K562 (cell line): ENCODE results near the gene NDUFC2. TPM values are rescaled to one million over a fixed set of nuclear protein-coding genes. Genes with fewer than 3 reads are reported as not detected.

ENCODE experiments used
- ATAC-seq: fragments of 200-7000 bp; cut with Tn5 transposase; 3 replicates; pipeline ENCODE4 v1.9.1; 2020; ENCODE audit warnings: moderate library complexity
- BruUV-seq: library from RNA; stranded (reverse); fragments of 400-500 nt; replicated peaks from 2 replicates; lab custom pipeline; 2021; lab: Mats Ljungman, UMichigan
- CTCF ChIA-PET: fragments of 300-600 bp; formaldehyde crosslinking; extraction: SDS; loops from one replicate; lab custom pipeline; 2021; ENCODE audit warnings: low intra/inter-chr PET ratio; lab: Yijun Ruan, JAX
- POLR2A ChIA-PET: fragments of 300-600, 350-650 bp; sonication (Branson Sonifier 250); formaldehyde crosslinking; extraction: SDS; loops from one replicate; lab custom pipeline; 2021; ENCODE audit warnings: antibody characterized with exemption, inconsistent platforms; lab: Yijun Ruan, JAX
- DNase-seq, 4 experiments: peaks; one replicate each; pipeline versions ENCODE4 v3.0.0 to v3.0.0-alpha.2; 2011 to 2018; ENCODE audit warnings: low spot score in 3 of 4, mixed read lengths in 3 of 4; ENCODE audit errors: extremely low read depth in 1 of 4
- FAIRE-seq: peaks from 2 replicates; lab custom pipeline; 2011; peaks lifted over from hg19 to GRCh38; lab: Jason Lieb, UNC
- H2AFZ ChIP-seq: 2 replicates; pipeline ENCODE4 v1.6.0; 2011; ENCODE audit warnings: low read depth, low read length, control low read depth, inconsistent platforms
- H3K27ac ChIP-seq: fragments of 200-600 bp; 3 replicates; pipeline ENCODE4 v1.8.0; 2011; ENCODE audit warnings: low read depth, mild to moderate bottlenecking, control low read depth, inconsistent platforms, low read length, moderate library complexity, mixed read lengths; ENCODE audit errors: extremely low read depth
- H3K27me3 ChIP-seq, 2 experiments: fragments of 300-600 bp in 1 of 2; 2 replicates in 1 of 2; 3 replicates in 1 of 2; pipeline versions ENCODE4 v1.6.0 to v1.8.0; 2011; ENCODE audit warnings: inconsistent platforms in 2 of 2, low read length in 2 of 2, mild to moderate bottlenecking in 1 of 2, mixed read lengths in 1 of 2, moderate library complexity in 1 of 2; ENCODE audit not compliant: control insufficient read depth in 2 of 2, insufficient read depth in 2 of 2
- H3K36me3 ChIP-seq: fragments of 300-600 bp; 3 replicates; pipeline ENCODE4 v1.8.0; 2011; ENCODE audit warnings: mild to moderate bottlenecking, low read length, inconsistent platforms; ENCODE audit not compliant: control insufficient read depth, insufficient read depth
- H3K4me1 ChIP-seq, 2 experiments: fragments of 200-600 bp in 1 of 2; replicated peaks in 1 of 2; 2 replicates in 1 of 2; 3 replicates in 1 of 2; pipeline versions ENCODE4 v1.5.1 to v1.8.0; 2011; ENCODE audit warnings: inconsistent platforms in 2 of 2, low read length in 2 of 2, mild to moderate bottlenecking in 1 of 2, mixed read lengths in 1 of 2, moderate library complexity in 1 of 2; ENCODE audit not compliant: control insufficient read depth in 2 of 2, insufficient read depth in 2 of 2
- H3K4me2 ChIP-seq: 2 replicates; pipeline ENCODE4 v1.6.1; 2011; ENCODE audit warnings: low read length, control low read depth, inconsistent platforms, mixed read lengths; ENCODE audit not compliant: insufficient read depth
- H3K4me3 ChIP-seq: fragments of 200-600 bp; sonication (generic), shearing (Covaris generic); 2 replicates; pipeline ENCODE4 v1.5.1; 2016; ENCODE audit warnings: control low read depth, inconsistent platforms
- H3K79me2 ChIP-seq: fragments of 200-600 bp; 3 replicates; pipeline ENCODE4 v1.8.0; 2011; ENCODE audit warnings: low read length, inconsistent platforms; ENCODE audit not compliant: control insufficient read depth, insufficient read depth
- H3K9ac ChIP-seq, 2 experiments: 2 replicates each; pipeline versions ENCODE4 v1.6.0 to v1.6.1; 2011; ENCODE audit warnings: low read depth in 2 of 2, low read length in 2 of 2, control low read depth in 1 of 2, inconsistent platforms in 1 of 2, mild to moderate bottlenecking in 1 of 2, mixed read lengths in 1 of 2; ENCODE audit not compliant: insufficient read depth in 1 of 2
- H3K9me1 ChIP-seq: one replicate; pipeline ENCODE4 v1.6.0; 2011; ENCODE audit warnings: inconsistent platforms, mild to moderate bottlenecking, low read length, moderate library complexity; ENCODE audit not compliant: control insufficient read depth, insufficient read depth
- H3K9me3 ChIP-seq: replicated peaks from 2 replicates; pipeline ENCODE4 v1.5.1; 2011; ENCODE audit warnings: low read depth, low read length, inconsistent platforms; ENCODE audit not compliant: control insufficient read depth, insufficient read depth
- H4K20me1 ChIP-seq: replicated peaks from 2 replicates; pipeline ENCODE4 v1.6.1; 2011; ENCODE audit warnings: low read length, inconsistent platforms, mixed read lengths; ENCODE audit not compliant: control insufficient read depth, insufficient read depth
- BMI1 ChIP-seq: fragments of 150-350 bp; IDR thresholded peaks from 2 replicates; pipeline ENCODE4 v1.6.1; 2014; ENCODE audit warnings: low read length
- CEBPB ChIP-seq: fragments of 450-650 bp; IDR thresholded peaks from 2 replicates; pipeline ENCODE4 v1.6.1; 2016; ENCODE audit warnings: missing genetic modification characterization, missing compliant biosample characterization
- CEBPG ChIP-seq, 3 experiments: fragments of 200-800 bp in 1 of 3; sonication (Bioruptor generic) in 1 of 3; sonication (generic) in 1 of 3; formaldehyde crosslinking in 1 of 3; IDR thresholded peaks in 2 of 3; conservative IDR thresholded peaks in 1 of 3; 2 replicates each; pipeline versions ENCODE4 v1.6.1 to v1.8.0; 2016 to 2022; ENCODE audit warnings: missing compliant biosample characterization in 2 of 3, missing genetic modification characterization in 2 of 3, mild to moderate bottlenecking in 1 of 3, missing genetic modification reagents in 1 of 3
- HCFC1 ChIP-seq: IDR thresholded peaks from 2 replicates; pipeline ENCODE4 v1.6.1; 2012; ENCODE audit warnings: low read depth, low read length, improper control_type of control experiment
- KLF16 ChIP-seq: IDR thresholded peaks from 2 replicates; pipeline ENCODE4 v1.6.1; 2016; ENCODE audit warnings: antibody characterized with exemption
- MAZ ChIP-seq, 2 experiments: fragments of 450-650 bp in 1 of 2; sonication (generic) in 1 of 2; formaldehyde crosslinking; IDR thresholded peaks in 1 of 2; conservative IDR thresholded peaks in 1 of 2; 2 replicates each; pipeline versions ENCODE4 v1.4.0 to v1.5.0; 2020; ENCODE audit warnings: mild to moderate bottlenecking in 1 of 2, missing genetic modification reagents in 1 of 2
- MEF2A ChIP-seq: IDR thresholded peaks from 2 replicates; pipeline ENCODE4 v1.6.1; 2011; ENCODE audit warnings: low read depth, mild to moderate bottlenecking, low read length, moderate library complexity; ENCODE audit not compliant: control insufficient read depth
- MTF1 ChIP-seq: fragments of 250-450 bp; sonication (Bioruptor Pico); IDR thresholded peaks from 2 replicates; pipeline ENCODE4 v1.9.0; 2021; ENCODE audit warnings: moderate library complexity, mild to moderate bottlenecking, inconsistent platforms, borderline replicate concordance
- NFATC3 ChIP-seq: fragments of 450-650 bp; IDR thresholded peaks from 2 replicates; pipeline ENCODE4 v1.6.1; 2017; ENCODE audit warnings: mild to moderate bottlenecking
- NR2C1 ChIP-seq, 2 experiments: fragments of 450-650 bp; IDR thresholded peaks; 2 replicates each; pipeline ENCODE4 v1.6.1; 2017; ENCODE audit warnings: mild to moderate bottlenecking in 2 of 2, antibody characterized with exemption in 1 of 2, inconsistent platforms in 1 of 2, missing compliant biosample characterization in 1 of 2, missing genetic modification characterization in 1 of 2
- RUNX1 ChIP-seq: sonication (generic); IDR thresholded peaks from 2 replicates; pipeline ENCODE4 v1.6.1; 2016; ENCODE audit warnings: antibody characterized with exemption, low read depth
- SUPT5H ChIP-seq: fragments of 450-650 bp; IDR thresholded peaks from 2 replicates; pipeline ENCODE4 v1.6.1; 2016
- TBP ChIP-seq: optimal IDR thresholded peaks from 2 replicates; pipeline ENCODE3; 2011; ENCODE audit warnings: low read depth, low read length, improper control_type of control experiment
- TRIM24 ChIP-seq, 2 experiments: fragments of 450-650 bp; IDR thresholded peaks; 2 replicates each; pipeline ENCODE4 v1.6.1; 2016
- ZNF830 ChIP-seq: fragments of 250-450 bp; sonication (Bioruptor Pico); IDR thresholded peaks from 2 replicates; pipeline ENCODE4 v1.5.0; 2021; ENCODE audit warnings: mild to moderate bottlenecking
- WGBS: fragments of 100-300 bp; shearing (Covaris generic); methylation state at CpG from one replicate; pipeline ENCODE4 v1.1.6; 2016; ENCODE audit warnings: low coverage, mixed read lengths; ENCODE audit not compliant: insufficient coverage; ENCODE audit errors: missing lambda C conversion rate; 5-methylcytosine and 5-hydroxymethylcytosine counted together
- in situ Hi-C: fragments of 300-500 bp; cut with MboI; formaldehyde crosslinking; loops from 4 replicates; pipeline ENCODE4 v1.15.0; 2018; ENCODE audit warnings: inconsistent platforms, mixed read lengths
- intact Hi-C: fragments of 100-400 bp; cut with micrococcal nuclease; formaldehyde crosslinking; loops from 2 replicates; pipeline ENCODE4 v1.14.2; 2022
- polyA plus RNA-seq, 8 experiments: library from polyadenylated mRNA; depleted of rRNA in 4 of 8; stranded (reverse) in 5 of 8; unstranded in 3 of 8; fragments of >200 nt; fragmentation: Nextera tagmentation in 2 of 8; fragmentation: Illumina TruSeq in 1 of 8; extraction: Ambion mirVana in 2 of 8; extraction: Trizol in 1 of 8; gene quantifications; 2 replicates each; pipeline versions ENCODE4 v1.2.1 to v1.2.3, GENCODE V29; 2011 to 2014; ENCODE audit warnings: inconsistent platforms in 1 of 8, missing spikeins in 1 of 8
- total RNA-seq, 7 experiments: library from RNA; depleted of rRNA in 6 of 7; stranded (reverse); fragments of >200 nt in 6 of 7; fragmentation: Illumina TruSeq in 2 of 7; extraction: Trizol in 2 of 7; gene quantifications; 2 replicates each; pipeline versions ENCODE4 v1.2.1 to v1.2.3, GENCODE V29; 2011 to 2021; ENCODE audit warnings: low replicate concordance in 1 of 7
- TF ChIP-seq, protein P1 (sequence below): fragments of 150-350 bp; IDR thresholded peaks from 2 replicates; pipeline ENCODE4 v1.6.1; 2014; ENCODE audit warnings: low read depth, mild to moderate bottlenecking, low read length, borderline replicate concordance
- TF ChIP-seq, protein P2 (sequence below), 2 experiments: fragments of 450-650 bp; IDR thresholded peaks; 2 replicates each; pipeline ENCODE4 v1.6.1; 2016
- TF ChIP-seq, protein P3 (sequence below): fragments of 250-450 bp; sonication (Bioruptor Pico); IDR thresholded peaks from 2 replicates; pipeline ENCODE4 v1.9.0; 2021; ENCODE audit warnings: mild to moderate bottlenecking

NDUFC2 gene
- total and polyA plus RNA-seq, 9 of the 15 experiments (the other 6 are each of a cell fraction or from before 2014, with no cell fraction given): 168 to 1,119 (median 442) TPM

DNA sequence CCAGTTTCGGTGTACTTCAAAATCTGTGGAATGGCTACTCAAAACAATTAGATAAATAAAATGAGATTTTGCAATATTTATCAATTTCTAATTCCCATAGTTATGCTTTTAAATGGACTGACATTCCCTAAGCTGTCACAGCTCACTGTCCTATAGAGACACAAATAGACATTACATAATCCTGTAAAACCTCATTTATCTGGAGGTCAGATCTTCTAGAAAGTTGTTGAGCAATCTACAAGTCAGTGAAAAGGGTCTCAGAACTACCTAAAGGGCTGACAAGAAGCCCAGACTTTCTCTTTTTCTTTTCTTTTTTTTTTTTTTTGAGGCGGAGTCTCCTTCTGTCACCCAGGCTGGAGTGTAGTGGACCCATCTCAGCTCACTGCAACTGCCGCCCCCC is 47.7 kb upstream of the NDUFC2 start:
- H3K36me3 ChIP-seq: peaks cover 21% of the 10 kb centered on the region
- in situ Hi-C loops: no loop called here
- 100% methylated on average over 1 of the region's 3 CpGs for WGBS
- no peak overlapping the region for H2AFZ ChIP-seq
- POLR2A ChIA-PET: no interaction called here
- H4K20me1 ChIP-seq: no peaks in the 10 kb centered on the region
- no peak overlapping the region for H3K4me2 ChIP-seq
- H3K4me1 ChIP-seq: no peaks in the 10 kb centered on the region
- H3K27me3 ChIP-seq: no peaks in the 10 kb centered on the region
- FAIRE-seq: no peak
- H3K79me2 ChIP-seq: peaks cover 6% of the 10 kb centered on the region; the same call in 1 of the 3 replicates
- no peaks in the 10 kb centered on the region for H3K9me1 ChIP-seq
- H3K9ac ChIP-seq: no peak overlapping the region
- H3K4me3 ChIP-seq: no peak overlapping the region
- no peak overlapping the region for H3K27ac ChIP-seq
- ATAC-seq: peak; percentile 55
- intact Hi-C loops: no loop called here
- DNase-seq: no peak
- no peaks in the 10 kb centered on the region for H3K9me3 ChIP-seq
- no TSS peak for BruUV-seq
- CTCF ChIA-PET: no interaction called here
- TF ChIP-seq MAZ (CRISPR knock-in tag; conservative IDR thresholded peaks at IDR 0.05 in 1 of 2, IDR thresholded peaks at IDR 0.05 in 1 of 2) (no peak), TRIM24 (IDR thresholded peaks at IDR 0.05) (no peak), BMI1 (no peak), KLF16 (no peak), MTF1 (CRISPR knock-in tag) (no peak), SUPT5H (no peak), MEF2A (peak; percentile 65), NFATC3 (no peak), CEBPG (CRISPR knock-in tag; IDR thresholded peaks at IDR 0.05) (no peak), CEBPG (tag; conservative IDR thresholded peaks at IDR 0.05 in 1 of 2, IDR thresholded peaks at IDR 0.05 in 1 of 2) (peak; percentile 43 to 66), TBP (no peak), NR2C1 (IDR thresholded peaks at IDR 0.05) (no peak), NR2C1 (tag; IDR thresholded peaks at IDR 0.05) (peak; percentile 23; the same call in 1 of the 2 replicates), CEBPB (tag) (peak; percentile 90), HCFC1 (no peak), ZNF830 (CRISPR knock-in tag) (no peak), RUNX1 (no peak)
- TF ChIP-seq, protein P1, sequence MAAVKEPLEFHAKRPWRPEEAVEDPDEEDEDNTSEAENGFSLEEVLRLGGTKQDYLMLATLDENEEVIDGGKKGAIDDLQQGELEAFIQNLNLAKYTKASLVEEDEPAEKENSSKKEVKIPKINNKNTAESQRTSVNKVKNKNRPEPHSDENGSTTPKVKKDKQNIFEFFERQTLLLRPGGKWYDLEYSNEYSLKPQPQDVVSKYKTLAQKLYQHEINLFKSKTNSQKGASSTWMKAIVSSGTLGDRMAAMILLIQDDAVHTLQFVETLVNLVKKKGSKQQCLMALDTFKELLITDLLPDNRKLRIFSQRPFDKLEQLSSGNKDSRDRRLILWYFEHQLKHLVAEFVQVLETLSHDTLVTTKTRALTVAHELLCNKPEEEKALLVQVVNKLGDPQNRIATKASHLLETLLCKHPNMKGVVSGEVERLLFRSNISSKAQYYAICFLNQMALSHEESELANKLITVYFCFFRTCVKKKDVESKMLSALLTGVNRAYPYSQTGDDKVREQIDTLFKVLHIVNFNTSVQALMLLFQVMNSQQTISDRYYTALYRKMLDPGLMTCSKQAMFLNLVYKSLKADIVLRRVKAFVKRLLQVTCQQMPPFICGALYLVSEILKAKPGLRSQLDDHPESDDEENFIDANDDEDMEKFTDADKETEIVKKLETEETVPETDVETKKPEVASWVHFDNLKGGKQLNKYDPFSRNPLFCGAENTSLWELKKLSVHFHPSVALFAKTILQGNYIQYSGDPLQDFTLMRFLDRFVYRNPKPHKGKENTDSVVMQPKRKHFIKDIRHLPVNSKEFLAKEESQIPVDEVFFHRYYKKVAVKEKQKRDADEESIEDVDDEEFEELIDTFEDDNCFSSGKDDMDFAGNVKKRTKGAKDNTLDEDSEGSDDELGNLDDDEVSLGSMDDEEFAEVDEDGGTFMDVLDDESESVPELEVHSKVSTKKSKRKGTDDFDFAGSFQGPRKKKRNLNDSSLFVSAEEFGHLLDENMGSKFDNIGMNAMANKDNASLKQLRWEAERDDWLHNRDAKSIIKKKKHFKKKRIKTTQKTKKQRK: no peak
- TF ChIP-seq, protein P2, sequence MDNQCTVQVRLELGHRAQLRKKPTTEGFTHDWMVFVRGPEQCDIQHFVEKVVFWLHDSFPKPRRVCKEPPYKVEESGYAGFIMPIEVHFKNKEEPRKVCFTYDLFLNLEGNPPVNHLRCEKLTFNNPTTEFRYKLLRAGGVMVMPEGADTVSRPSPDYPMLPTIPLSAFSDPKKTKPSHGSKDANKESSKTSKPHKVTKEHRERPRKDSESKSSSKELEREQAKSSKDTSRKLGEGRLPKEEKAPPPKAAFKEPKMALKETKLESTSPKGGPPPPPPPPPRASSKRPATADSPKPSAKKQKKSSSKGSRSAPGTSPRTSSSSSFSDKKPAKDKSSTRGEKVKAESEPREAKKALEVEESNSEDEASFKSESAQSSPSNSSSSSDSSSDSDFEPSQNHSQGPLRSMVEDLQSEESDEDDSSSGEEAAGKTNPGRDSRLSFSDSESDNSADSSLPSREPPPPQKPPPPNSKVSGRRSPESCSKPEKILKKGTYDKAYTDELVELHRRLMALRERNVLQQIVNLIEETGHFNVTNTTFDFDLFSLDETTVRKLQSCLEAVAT (IDR thresholded peaks at IDR 0.05): no peak
- TF ChIP-seq, protein P3, sequence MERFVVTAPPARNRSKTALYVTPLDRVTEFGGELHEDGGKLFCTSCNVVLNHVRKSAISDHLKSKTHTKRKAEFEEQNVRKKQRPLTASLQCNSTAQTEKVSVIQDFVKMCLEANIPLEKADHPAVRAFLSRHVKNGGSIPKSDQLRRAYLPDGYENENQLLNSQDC (CRISPR knock-in tag): no peak
